NCI-H2081 (cell line): ENCODE results near the gene TMEM86A.
"Not testable (repeated sequence)": the region's sequence is repeated elsewhere in the genome, so short reads cannot be mapped to it uniquely, and the experiment has no call there.

Experiments
- DNase-seq, 2 experiments: peaks; one replicate each; lab custom pipeline; 2025; lab: John Stamatoyannopoulos, UW

Gene TMEM86A, protein sequence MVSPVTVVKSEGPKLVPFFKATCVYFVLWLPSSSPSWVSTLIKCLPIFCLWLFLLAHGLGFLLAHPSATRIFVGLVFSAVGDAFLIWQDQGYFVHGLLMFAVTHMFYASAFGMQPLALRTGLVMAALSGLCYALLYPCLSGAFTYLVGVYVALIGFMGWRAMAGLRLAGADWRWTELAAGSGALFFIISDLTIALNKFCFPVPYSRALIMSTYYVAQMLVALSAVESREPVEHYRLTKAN

DNA sequence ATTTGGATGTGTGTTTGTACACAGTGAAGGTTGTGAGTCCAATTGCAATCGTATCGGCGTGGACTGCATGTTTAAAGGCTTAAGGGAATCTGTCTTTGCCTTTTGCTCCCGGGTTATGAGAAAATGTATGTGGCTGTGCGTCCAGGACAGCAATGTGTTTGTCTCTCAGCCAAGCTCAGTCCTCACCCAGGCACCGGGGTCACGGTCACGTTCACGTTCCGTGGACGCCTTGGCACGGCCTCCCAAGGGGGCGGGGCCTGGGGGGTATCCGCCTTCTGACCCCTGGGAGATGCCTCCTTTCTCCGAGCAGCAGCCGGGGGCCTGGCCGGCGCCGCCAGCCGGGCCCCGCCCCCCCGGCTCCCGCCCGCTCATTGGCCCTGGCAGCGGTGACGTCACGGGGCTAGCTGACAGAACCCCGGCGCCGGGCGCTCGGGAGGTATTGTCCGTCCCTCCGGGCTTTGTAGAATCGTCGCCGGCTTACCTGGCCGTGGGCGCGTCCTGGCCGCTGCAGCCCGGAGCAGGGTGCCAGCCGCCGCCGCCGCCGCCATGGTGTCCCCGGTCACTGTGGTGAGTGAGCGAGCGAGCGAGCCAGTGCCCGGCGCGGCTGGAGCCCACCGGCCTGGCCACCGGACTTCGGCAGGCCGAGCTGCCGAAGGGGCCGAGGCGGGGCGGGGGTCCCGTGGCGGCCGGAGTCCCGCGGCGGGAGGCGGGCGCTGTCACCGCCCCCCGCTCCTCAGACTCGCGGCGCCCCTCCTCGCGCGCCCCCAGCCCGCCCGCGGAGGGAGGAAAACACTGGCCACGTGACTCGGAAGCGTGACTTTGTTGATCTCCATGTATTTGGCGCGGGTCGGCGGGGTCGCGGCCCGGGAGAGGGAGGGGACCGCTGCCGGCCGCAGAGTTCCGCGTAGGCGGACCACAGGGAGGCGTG, at the start of gene TMEM86A:
TSS of gene TMEM86A (plus strand) at position 439 of the 928 bp plus-strand sequence. CDS start at position 547, 108 bp downstream.
- DNase-seq, result peak; percentile 88 to 89

- no peak for DNase-seq
Measured at GRCh38 chr11:18650353-18650752, 48.2 kb upstream of the TMEM86A start.

GRCh38 chr11:18650859-18651557, 47.6 kb upstream of the TMEM86A start:
- peak in 1 of 2 experiments; percentile 8 for DNase-seq

- DNase-seq, result no peak
Measured at GRCh38 chr11:18657673-18658072, 40.9 kb upstream of the TMEM86A start.

DNA sequence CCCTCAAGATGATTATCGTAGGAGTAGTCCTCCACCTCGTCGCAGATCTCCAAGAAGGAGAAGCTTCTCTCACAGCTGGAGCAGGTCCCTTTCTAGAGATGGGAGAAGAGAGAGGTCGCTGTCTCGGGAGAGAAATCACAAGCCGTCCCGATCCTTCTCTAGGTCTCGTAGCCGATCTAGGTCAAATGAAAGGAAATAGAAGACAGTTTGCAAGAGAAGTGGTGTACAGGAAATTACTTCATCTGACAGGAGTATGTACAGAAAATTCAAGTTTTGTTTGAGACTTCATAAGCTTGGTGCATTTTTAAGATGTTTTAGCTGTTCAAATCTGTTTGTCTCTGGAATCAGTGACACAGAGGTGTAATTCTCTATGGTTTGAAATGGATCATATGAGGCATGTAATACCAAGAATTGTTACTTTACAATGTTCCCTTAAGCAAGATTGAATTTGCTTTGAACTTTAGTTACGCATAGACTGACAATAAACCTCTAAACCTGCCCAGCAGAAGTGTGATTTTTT, 33.2 kb upstream of the TMEM86A start:
- DNase-seq, result not testable (repeated sequence)

DNA sequence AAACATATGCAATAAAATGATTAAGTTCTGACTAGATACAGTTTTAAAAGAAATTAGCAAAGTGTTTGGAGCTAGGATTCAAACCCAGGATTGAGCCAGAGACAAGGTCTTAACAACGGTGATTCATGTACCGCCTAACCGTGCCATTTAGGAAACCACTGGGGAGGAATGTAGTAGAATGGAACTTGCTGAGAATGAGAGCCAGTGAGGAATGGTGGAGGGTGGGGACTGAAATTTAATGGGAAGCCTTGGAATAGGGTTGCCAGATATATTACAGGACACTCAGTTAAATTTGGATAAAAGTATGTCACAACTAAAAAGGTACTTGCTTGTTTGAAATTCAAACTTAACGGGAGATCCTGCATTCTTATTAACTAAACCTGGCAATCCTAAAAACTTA, 30.4 kb upstream of the TMEM86A start:
- no peak for DNase-seq

DNA sequence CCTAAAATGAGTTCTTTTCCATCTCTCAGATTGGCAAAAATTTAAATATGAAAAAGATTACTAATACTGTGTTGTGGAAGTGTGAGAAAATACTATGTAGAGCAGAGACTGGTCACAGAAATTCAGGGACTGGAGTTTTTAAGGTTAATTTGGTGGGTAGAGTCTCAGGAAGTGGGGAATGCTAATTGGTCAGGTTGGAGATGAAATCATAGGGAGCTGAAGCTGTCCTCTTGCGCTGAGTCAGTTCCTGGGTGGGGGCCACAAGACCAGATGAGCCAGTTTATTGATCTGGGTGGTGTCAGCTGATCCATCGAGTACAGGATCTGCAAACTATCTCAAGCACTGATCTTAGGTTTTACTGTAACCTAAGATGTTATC, 29.4 kb upstream of the TMEM86A start:
- no peak for DNase-seq

DNA sequence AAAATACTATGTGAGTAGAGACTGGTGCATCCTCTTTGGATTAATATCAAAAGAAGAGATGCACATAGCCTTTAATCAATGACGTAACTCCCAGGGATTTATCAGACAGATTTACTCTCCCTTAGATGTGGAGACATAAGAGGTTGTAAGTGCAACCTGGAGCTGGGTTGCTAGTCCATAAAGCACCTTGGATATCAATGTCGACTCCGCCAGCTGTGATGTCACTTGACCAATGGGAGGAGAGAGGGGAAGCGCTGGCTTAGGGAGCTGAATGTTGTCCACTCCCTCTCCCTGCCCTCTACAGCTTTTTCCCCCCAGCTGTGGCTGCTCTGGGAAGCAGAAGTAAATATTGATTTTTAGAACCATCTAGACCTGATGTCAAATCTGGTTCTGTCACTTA, 28.9 kb upstream of the TMEM86A start:
- no peak for DNase-seq

GRCh38 chr11:18671246-18671645, 27.3 kb upstream of the TMEM86A start:
- no peak for DNase-seq

GRCh38 chr11:18672209-18672608, 26.4 kb upstream of the TMEM86A start:
- DNase-seq, result not testable (repeated sequence)

GRCh38 chr11:18676803-18677202, 21.8 kb upstream of the TMEM86A start:
- DNase-seq, result no peak

- no peak for DNase-seq
Measured at GRCh38 chr11:18677560-18677959, 21.0 kb upstream of the TMEM86A start.

DNA sequence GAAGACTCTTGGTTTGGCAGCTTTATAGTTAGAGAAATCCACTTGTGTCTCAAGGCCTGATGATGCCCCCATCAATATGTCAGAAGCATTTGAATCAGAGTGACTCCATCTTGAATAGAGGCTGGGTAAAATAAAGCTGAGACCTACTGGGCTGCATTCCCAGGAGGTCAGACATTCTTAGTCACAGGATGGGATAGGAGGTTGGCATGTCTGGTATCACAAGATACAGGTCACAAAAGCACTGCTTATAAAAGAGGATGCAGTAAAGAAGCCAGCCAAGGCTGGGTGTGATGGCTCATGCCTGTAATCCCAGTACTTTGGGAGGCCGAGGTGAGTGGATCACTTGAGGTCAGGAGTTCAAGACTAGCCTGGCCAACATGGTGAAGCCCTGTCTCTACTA, 16.6 kb upstream of the TMEM86A start:
- not testable (repeated sequence) for DNase-seq

DNA sequence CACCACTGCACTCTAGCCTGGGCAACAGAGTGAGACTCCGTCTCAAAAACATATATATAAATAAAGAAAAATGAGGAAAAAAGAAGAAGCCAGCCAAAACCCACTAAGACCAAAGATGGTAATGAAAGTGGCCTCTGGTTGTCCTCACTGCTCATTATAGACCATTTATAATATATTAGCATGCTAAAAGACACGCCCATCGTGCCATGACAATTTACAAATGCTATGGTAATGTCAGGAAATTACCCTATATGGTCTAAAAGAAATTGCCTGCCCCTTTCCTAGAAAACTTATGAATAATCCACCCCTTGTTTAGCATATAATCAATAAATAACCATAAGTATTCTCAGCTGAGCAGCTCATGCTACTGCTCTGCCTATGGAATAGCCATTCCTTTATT, 16.1 kb upstream of the TMEM86A start:
- DNase-seq, result no peak

GRCh38 chr11:18684267-18684666, 14.3 kb upstream of the TMEM86A start:
- no peak for DNase-seq

DNA sequence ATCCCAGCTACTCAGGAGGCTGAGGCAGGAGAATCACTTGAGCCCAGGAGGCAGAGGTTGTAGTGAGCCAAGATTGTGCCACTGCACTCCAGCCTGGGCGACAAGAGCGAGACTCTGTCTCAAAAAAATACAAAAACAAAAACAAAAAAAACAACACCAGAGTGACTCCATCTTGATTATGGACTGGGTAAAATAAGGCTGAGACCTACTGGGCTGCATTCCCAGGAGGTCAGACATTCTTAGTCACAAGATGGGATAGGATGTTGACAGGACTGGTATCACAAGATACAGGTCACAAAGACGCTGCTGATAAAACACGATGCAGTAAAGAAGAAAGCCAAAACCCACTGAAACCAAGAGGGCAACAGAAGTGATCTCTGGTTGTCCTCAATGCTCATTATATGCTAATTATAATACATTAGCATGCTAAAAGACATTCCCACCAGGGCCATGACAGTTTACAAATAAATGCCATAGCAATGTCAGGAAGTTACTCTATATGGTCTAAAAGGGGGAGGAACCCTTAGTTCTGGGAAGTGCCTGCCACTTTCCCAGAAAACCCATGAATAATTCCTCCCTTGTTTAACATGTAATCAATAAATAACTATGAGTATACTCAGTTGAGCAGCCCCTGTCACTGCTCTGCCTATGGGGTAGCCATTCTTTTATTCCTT, 7.0 kb upstream of the TMEM86A start:
- DNase-seq, result not testable (repeated sequence)

DNA sequence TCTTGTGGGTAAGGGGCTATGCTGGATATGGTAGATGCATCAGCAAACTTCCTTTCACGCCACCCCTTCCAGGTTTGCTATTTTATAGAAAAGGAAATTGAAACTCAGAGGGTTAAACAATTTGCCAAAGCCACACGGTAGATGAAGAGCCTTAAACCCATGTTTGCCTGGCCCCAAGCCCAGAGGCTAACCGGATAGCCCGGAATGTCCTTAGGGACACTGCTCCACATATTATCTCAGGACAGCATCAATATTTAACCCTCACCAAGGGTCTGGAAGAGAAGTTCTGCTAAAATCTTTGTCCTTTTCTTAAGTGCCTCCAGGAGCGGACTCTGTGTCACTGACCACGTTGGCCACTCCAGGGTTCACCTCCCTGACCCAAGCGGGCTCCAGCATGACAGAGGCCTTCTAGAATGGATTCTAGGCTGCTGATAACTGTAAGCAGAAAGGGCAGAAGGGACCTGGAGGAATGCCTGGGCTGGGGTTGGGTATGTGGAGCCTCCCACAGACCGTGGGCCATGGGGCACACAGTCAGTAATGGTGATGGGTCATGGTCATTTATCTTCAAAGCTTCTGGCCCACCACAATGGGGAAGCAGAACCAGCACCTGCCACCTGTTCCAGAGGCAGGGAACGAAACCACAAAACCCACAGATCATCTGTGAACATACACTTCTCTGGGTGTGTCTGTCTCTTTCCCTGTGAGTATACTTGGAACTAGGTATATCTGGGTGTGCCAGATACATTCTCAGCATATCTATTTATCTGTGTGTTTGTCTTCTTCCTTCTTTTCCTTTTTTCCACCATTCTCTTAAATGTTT, 5.4 kb upstream of the TMEM86A start:
- DNase-seq, result no peak

- no peak for DNase-seq
Measured at GRCh38 chr11:18696638-18697225, 1.8 kb upstream of the TMEM86A start.

DNA sequence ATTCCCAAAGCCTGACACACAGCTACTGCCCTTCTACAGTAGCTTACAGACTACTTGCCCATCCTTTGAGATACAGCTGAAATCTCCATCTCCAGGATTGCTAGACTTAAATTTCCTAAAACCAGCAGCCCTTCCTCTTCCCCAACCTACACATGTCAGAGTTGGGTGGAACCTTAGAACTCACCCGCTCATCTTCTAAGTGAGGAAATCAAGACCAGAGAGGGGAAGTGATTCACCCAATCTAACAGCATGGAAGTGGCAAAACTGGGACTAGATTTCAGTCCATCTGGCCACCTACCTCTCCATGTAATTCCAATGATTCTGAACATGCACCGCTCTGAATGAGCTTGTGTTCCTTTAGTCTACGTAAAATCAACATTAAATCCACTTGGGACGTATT, 1.0 kb upstream of the TMEM86A start:
- no peak for DNase-seq

- no peak for DNase-seq
Measured at GRCh38 chr11:18699269-18699596, 654 bp downstream of the TMEM86A start.

DNA sequence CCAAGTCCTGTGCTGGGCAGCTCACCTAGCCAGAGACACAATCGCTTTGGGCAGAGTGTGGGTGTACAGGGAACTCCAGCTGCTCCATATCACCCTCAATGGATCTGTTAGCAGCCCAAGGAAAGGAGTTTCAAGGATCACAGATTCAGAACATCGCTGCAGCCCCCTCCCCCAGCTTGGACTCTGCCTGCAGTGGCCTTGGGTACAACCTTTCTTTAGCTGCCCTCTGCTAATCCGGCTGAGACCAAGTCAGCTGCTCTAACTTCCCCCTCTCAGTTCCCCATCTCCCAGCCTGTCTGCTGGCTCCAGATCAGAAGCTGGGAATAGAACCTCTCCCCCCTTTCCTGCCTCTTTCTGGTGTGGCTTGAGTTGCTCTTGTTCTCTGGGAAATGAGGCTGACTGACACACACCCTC, 1.3 kb downstream of the TMEM86A start:
- DNase-seq, result no peak
